Measurements from ENCODE around the gene SLC16A8. TPM values are rescaled to one million over a fixed set of nuclear protein-coding genes. Genes with fewer than 3 reads are reported as not detected.

SLC16A8 gene
- total RNA-seq, 1 donor: not detected

GRCh38 chr22:38131399-38131798 lies 47.4 kb upstream of the SLC16A8 start:
- no peak overlapping the region for H3K4me2 ChIP-seq (ENCODE audit: insufficient read depth, low read length)
- H3K4me3 ChIP-seq (ENCODE audit: insufficient read depth, low read length): no peak overlapping the region
- no peak for TF ChIP-seq CTCF (IDR thresholded peaks at IDR 0.05; ENCODE audit: extremely low read depth, low read depth, low read length)
- H3K79me2 ChIP-seq (ENCODE audit: insufficient read depth, low read length): no peaks in the 10 kb centered on the region
- no peaks in the 10 kb centered on the region for H3K36me3 ChIP-seq (ENCODE audit: insufficient read depth, low read length)
- peaks cover 13% of the 10 kb centered on the region for H3K4me1 ChIP-seq (ENCODE audit: insufficient read depth, low read length)
- no peak overlapping the region for H3K27ac ChIP-seq (ENCODE audit: low read depth, low read length)
- H4K20me1 ChIP-seq (ENCODE audit: insufficient read depth, low read length): no peaks in the 10 kb centered on the region
- H3K27me3 ChIP-seq (ENCODE audit: insufficient read depth, low read length): no peaks in the 10 kb centered on the region
- no peaks in the 10 kb centered on the region for H3K9me3 ChIP-seq (ENCODE audit: low read depth, low read length)
- DNase-seq (ENCODE audit: insufficient read length, low spot score, missing footprints): peak; percentile 83
- no peak overlapping the region for H2AFZ ChIP-seq (ENCODE audit: low read length)

- H4K20me1 ChIP-seq (ENCODE audit: insufficient read depth, low read length): no peaks in the 10 kb centered on the region
- no peaks in the 10 kb centered on the region for H3K36me3 ChIP-seq (ENCODE audit: insufficient read depth, low read length)
- H3K9me3 ChIP-seq (ENCODE audit: low read depth, low read length): no peaks in the 10 kb centered on the region
- H2AFZ ChIP-seq (ENCODE audit: low read length): no peak overlapping the region
- no peak overlapping the region for H3K27ac ChIP-seq (ENCODE audit: low read depth, low read length)
- H3K4me3 ChIP-seq (ENCODE audit: insufficient read depth, low read length): no peak overlapping the region
- H3K4me2 ChIP-seq (ENCODE audit: insufficient read depth, low read length): no peak overlapping the region
- peaks cover 4% of the 10 kb centered on the region for H3K4me1 ChIP-seq (ENCODE audit: insufficient read depth, low read length)
- peak; percentile 58 for DNase-seq (ENCODE audit: insufficient read length, low spot score, missing footprints)
- H3K27me3 ChIP-seq (ENCODE audit: insufficient read depth, low read length): no peaks in the 10 kb centered on the region
- no peaks in the 10 kb centered on the region for H3K79me2 ChIP-seq (ENCODE audit: insufficient read depth, low read length)
- TF ChIP-seq CTCF (IDR thresholded peaks at IDR 0.05; ENCODE audit: extremely low read depth, low read depth, low read length): no peak
Observed at GRCh38 chr22:38129856-38130255, 45.9 kb upstream of the SLC16A8 start.

GRCh38 chr22:38129021-38129420 lies 45.0 kb upstream of the SLC16A8 start:
- Histone ChIP-seq H3K79me2 (ENCODE audit: insufficient read depth, low read length) (no peaks in the 10 kb centered on the region), H3K4me1 (ENCODE audit: insufficient read depth, low read length) (no peaks in the 10 kb centered on the region), H3K4me2 (ENCODE audit: insufficient read depth, low read length) (no peak overlapping the region), H3K27me3 (ENCODE audit: insufficient read depth, low read length) (no peaks in the 10 kb centered on the region), H2AFZ (ENCODE audit: low read length) (no peak overlapping the region), H4K20me1 (ENCODE audit: insufficient read depth, low read length) (no peaks in the 10 kb centered on the region), H3K4me3 (ENCODE audit: insufficient read depth, low read length) (no peak overlapping the region), H3K27ac (ENCODE audit: low read depth, low read length) (no peak overlapping the region), H3K9me3 (ENCODE audit: low read depth, low read length) (no peaks in the 10 kb centered on the region), H3K36me3 (ENCODE audit: insufficient read depth, low read length) (no peaks in the 10 kb centered on the region)
- TF ChIP-seq CTCF (IDR thresholded peaks at IDR 0.05; ENCODE audit: extremely low read depth, low read depth, low read length): no peak
- DNase-seq (ENCODE audit: insufficient read length, low spot score, missing footprints): peak; percentile 51

GRCh38 chr22:38127869-38128268 lies 43.9 kb upstream of the SLC16A8 start:
- Histone ChIP-seq H2AFZ (ENCODE audit: low read length) (no peak overlapping the region), H3K4me3 (ENCODE audit: insufficient read depth, low read length) (no peak overlapping the region), H3K36me3 (ENCODE audit: insufficient read depth, low read length) (no peaks in the 10 kb centered on the region), H3K79me2 (ENCODE audit: insufficient read depth, low read length) (no peaks in the 10 kb centered on the region), H4K20me1 (ENCODE audit: insufficient read depth, low read length) (no peaks in the 10 kb centered on the region), H3K4me1 (ENCODE audit: insufficient read depth, low read length) (no peaks in the 10 kb centered on the region), H3K4me2 (ENCODE audit: insufficient read depth, low read length) (no peak overlapping the region), H3K27ac (ENCODE audit: low read depth, low read length) (no peak overlapping the region), H3K27me3 (ENCODE audit: insufficient read depth, low read length) (no peaks in the 10 kb centered on the region), H3K9me3 (ENCODE audit: low read depth, low read length) (no peaks in the 10 kb centered on the region)
- DNase-seq (ENCODE audit: insufficient read length, low spot score, missing footprints): peak; percentile 35
- no peak for TF ChIP-seq CTCF (IDR thresholded peaks at IDR 0.05; ENCODE audit: extremely low read depth, low read depth, low read length)

All from osteoblast (primary cell).